EH (cell line): Measurements from ENCODE around the gene SLC25A15.
A peak's percentile ranks its signal among the peaks of the same experiment; 100 is the strongest.

ENCODE experiments used
- DNase-seq: peaks from one replicate; pipeline ENCODE4 v3.0.0-alpha.2; 2015; ENCODE audit warnings: low read depth

The SLC25A15 gene

GRCh38 chr13:40789275-40790153, at the start of gene SLC25A15:
TSS of gene SLC25A15 (plus strand) at chr13:40789611. CDS start at chr13:40793227, 3,616 bp downstream.
- DNase-seq, result peak; percentile 87

GRCh38 chr13:40749327-40749726, 40.1 kb upstream of the SLC25A15 start:
- DNase-seq, result no peak

GRCh38 chr13:40755082-40755700, 34.2 kb upstream of the SLC25A15 start:
- DNase-seq, result no peak

GRCh38 chr13:40756042-40756441, 33.4 kb upstream of the SLC25A15 start:
- DNase-seq, result no peak

- DNase-seq, result no peak
Measured at GRCh38 chr13:40758811-40759210, 30.6 kb upstream of the SLC25A15 start.

- DNase-seq, result peak; percentile 55
Measured at GRCh38 chr13:40762849-40763248, 26.6 kb upstream of the SLC25A15 start.

- DNase-seq, result peak; percentile 1
Measured at GRCh38 chr13:40764587-40765403, 24.6 kb upstream of the SLC25A15 start.

GRCh38 chr13:40765602-40766001, 23.8 kb upstream of the SLC25A15 start:
- DNase-seq, result no peak

GRCh38 chr13:40769970-40770369, 19.4 kb upstream of the SLC25A15 start:
- no peak for DNase-seq

- DNase-seq, result peak; percentile 0
Measured at GRCh38 chr13:40770609-40770933, 18.8 kb upstream of the SLC25A15 start.

GRCh38 chr13:40770934-40771618, 18.3 kb upstream of the SLC25A15 start, which contains the start of gene MRPS31:
TSS of gene MRPS31 (minus strand) at chr13:40771190. CDS start at chr13:40771136, 54 bp downstream.
- peak; percentile 94 for DNase-seq

- DNase-seq, result no peak
Measured at GRCh38 chr13:40772765-40773473, 16.5 kb upstream of the SLC25A15 start.

- no peak for DNase-seq
Measured at GRCh38 chr13:40774672-40775071, 14.7 kb upstream of the SLC25A15 start.

- no peak for DNase-seq
Measured at GRCh38 chr13:40776232-40776631, 13.2 kb upstream of the SLC25A15 start.

- DNase-seq, result peak; percentile 85
Measured at GRCh38 chr13:40776681-40777165, 12.7 kb upstream of the SLC25A15 start.

GRCh38 chr13:40777166-40777808, 12.1 kb upstream of the SLC25A15 start:
- DNase-seq, result peak; percentile 68

- DNase-seq, result peak; percentile 40
Measured at GRCh38 chr13:40777809-40778175, 11.6 kb upstream of the SLC25A15 start.

- no peak for DNase-seq
Measured at GRCh38 chr13:40779049-40779448, 10.4 kb upstream of the SLC25A15 start.

- DNase-seq, result no peak
Measured at GRCh38 chr13:40779796-40780285, 9.6 kb upstream of the SLC25A15 start.

- peak; percentile 39 for DNase-seq
Measured at GRCh38 chr13:40780822-40781401, 8.5 kb upstream of the SLC25A15 start.
